ENCODE data around the gene TRRAP.

DNA sequence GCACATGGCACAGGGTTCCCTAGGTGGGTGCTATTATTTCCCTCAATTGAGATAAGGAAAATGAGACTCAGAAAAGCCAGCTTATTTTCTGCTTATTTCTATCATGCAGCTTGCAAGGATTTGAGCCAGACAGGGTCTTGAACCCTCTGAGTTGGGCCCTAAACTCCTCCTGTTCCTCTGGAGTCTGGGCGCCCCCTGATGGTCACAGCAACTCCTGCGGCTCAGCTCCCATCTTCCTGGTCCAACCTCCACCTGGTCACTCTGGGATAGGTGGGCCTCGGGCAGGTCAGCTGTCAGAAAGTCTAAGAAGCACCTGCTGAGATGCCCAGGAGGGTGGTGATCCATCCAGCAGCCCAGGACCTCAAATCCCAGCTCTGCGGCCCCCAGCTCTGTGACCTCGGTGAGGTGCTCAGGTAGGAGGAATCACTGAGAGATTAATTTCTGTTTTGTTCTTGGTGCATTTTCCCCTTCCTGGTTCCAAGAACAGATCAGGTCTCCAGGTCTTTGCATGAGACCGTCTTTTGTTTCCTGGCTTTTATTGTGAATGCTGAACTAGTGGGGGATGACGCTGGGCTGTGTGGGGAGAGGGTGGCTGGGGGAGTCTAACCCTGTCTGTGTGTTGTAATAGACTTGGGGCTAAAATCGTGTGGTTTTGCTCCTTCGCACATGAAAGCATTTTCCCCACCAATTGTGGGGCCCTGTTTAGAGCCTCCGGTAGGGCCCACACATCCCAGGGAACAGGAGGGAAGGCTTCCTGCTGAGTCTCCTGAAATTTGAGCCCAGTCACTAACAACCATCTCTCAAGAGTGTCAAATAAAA, 41.3 kb upstream of the TRRAP start:
- TF ChIP-seq CTCF (IDR thresholded peaks at IDR 0.05) (peak in 1 of 3 donors; percentile 11), POLR2A (IDR thresholded peaks at IDR 0.05) (no peak)
